ENCODE data around the gene LRRC73. TPM values are rescaled to one million over a fixed set of nuclear protein-coding genes. Genes with fewer than 3 reads are reported as not detected.

Gene LRRC73
- total and polyA plus RNA-seq, 4 donors: 0.08 to 0.99 (median 0.10) TPM; not detected in 1

GRCh38 chr6:43516697-43517504 is 6.8 kb upstream of the LRRC73 start, which contains the start of the genes POLR1C and YIPF3 (continued):
- TF ChIP-seq, protein P1, sequence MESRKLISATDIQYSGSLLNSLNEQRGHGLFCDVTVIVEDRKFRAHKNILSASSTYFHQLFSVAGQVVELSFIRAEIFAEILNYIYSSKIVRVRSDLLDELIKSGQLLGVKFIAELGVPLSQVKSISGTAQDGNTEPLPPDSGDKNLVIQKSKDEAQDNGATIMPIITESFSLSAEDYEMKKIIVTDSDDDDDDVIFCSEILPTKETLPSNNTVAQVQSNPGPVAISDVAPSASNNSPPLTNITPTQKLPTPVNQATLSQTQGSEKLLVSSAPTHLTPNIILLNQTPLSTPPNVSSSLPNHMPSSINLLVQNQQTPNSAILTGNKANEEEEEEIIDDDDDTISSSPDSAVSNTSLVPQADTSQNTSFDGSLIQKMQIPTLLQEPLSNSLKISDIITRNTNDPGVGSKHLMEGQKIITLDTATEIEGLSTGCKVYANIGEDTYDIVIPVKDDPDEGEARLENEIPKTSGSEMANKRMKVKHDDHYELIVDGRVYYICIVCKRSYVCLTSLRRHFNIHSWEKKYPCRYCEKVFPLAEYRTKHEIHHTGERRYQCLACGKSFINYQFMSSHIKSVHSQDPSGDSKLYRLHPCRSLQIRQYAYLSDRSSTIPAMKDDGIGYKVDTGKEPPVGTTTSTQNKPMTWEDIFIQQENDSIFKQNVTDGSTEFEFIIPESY (IDR thresholded peaks at IDR 0.05): peak; percentile 99

DNA sequence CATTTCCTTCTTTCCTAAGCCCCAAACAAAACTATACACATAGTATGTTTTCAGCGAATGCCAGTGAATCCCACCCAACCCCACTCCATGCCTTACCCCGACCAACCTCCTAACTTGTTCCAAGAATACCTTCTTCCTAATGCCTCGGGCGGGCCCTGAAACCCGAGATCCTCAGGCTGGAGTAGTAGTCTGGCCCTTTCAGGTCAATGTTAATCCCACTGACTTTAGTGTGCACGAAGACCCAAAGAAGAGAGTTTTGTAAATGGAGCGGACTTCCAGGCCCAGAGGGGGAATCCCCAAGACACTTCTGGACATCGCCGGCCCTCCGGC is 6.2 kb upstream of the LRRC73 start:
- H3K4me1 ChIP-seq (ENCODE audit: control insufficient read depth in 4 of 4, insufficient read depth in 4 of 4, low read length in 3 of 4): peaks cover 6 to 30% (median 22%) of the 10 kb centered on the region in 4 donors
- H3K27ac ChIP-seq (ENCODE audit: low read depth in 1 of 2, low read length in 2 of 2): peak overlapping the region; percentile 67 to 80
- H3K9ac ChIP-seq (ENCODE audit: low read depth in 1 of 2, low read length in 2 of 2): peak overlapping the region; percentile 92 to 97
- TF ChIP-seq, protein P1 (IDR thresholded peaks at IDR 0.05): no peak
- TF ChIP-seq SP1 (IDR thresholded peaks at IDR 0.05) (no peak), FOXA1 (IDR thresholded peaks at IDR 0.05) (no peak), NR2F2 (IDR thresholded peaks at IDR 0.05) (no peak), RXRA (IDR thresholded peaks at IDR 0.05) (no peak), TAF1 (conservative IDR thresholded peaks at IDR 0.05) (no peak), YY1 (IDR thresholded peaks at IDR 0.05) (no peak), FOXA2 (IDR thresholded peaks at IDR 0.05) (no peak), RAD21 (IDR thresholded peaks at IDR 0.05) (no peak), HNF4A (conservative IDR thresholded peaks at IDR 0.05) (no peak), CTCF (IDR thresholded peaks at IDR 0.05; ENCODE audit: low read depth, low read length, missing input control) (no peak), JUND (IDR thresholded peaks at IDR 0.05) (no peak)
- TF ChIP-seq, protein P2, sequence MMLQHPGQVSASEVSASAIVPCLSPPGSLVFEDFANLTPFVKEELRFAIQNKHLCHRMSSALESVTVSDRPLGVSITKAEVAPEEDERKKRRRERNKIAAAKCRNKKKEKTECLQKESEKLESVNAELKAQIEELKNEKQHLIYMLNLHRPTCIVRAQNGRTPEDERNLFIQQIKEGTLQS (IDR thresholded peaks at IDR 0.05): no peak
- TF ChIP-seq, protein P3, sequence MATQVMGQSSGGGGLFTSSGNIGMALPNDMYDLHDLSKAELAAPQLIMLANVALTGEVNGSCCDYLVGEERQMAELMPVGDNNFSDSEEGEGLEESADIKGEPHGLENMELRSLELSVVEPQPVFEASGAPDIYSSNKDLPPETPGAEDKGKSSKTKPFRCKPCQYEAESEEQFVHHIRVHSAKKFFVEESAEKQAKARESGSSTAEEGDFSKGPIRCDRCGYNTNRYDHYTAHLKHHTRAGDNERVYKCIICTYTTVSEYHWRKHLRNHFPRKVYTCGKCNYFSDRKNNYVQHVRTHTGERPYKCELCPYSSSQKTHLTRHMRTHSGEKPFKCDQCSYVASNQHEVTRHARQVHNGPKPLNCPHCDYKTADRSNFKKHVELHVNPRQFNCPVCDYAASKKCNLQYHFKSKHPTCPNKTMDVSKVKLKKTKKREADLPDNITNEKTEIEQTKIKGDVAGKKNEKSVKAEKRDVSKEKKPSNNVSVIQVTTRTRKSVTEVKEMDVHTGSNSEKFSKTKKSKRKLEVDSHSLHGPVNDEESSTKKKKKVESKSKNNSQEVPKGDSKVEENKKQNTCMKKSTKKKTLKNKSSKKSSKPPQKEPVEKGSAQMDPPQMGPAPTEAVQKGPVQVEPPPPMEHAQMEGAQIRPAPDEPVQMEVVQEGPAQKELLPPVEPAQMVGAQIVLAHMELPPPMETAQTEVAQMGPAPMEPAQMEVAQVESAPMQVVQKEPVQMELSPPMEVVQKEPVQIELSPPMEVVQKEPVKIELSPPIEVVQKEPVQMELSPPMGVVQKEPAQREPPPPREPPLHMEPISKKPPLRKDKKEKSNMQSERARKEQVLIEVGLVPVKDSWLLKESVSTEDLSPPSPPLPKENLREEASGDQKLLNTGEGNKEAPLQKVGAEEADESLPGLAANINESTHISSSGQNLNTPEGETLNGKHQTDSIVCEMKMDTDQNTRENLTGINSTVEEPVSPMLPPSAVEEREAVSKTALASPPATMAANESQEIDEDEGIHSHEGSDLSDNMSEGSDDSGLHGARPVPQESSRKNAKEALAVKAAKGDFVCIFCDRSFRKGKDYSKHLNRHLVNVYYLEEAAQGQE (IDR thresholded peaks at IDR 0.05): no peak
- TF ChIP-seq, protein P4, sequence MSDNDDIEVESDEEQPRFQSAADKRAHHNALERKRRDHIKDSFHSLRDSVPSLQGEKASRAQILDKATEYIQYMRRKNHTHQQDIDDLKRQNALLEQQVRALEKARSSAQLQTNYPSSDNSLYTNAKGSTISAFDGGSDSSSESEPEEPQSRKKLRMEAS (IDR thresholded peaks at IDR 0.05): no peak
- H3K9me3 ChIP-seq (ENCODE audit: control insufficient read depth in 4 of 4, low read length in 3 of 4): no peaks in the 10 kb centered on the region
- DNase-seq (ENCODE audit: low spot score): no peak
- H3K27me3 ChIP-seq (ENCODE audit: control insufficient read depth in 4 of 4, insufficient read depth in 4 of 4, low read length in 3 of 4): no peaks in the 10 kb centered on the region
- WGBS: under 1% methylated on average over 10 of the region's 10 CpGs
- H3K36me3 ChIP-seq (ENCODE audit: control insufficient read depth in 4 of 4, insufficient read depth in 3 of 4, low read depth in 1 of 4, low read length in 3 of 4): peaks cover 7 to 45% (median 35%) of the 10 kb centered on the region in 4 donors
- peak overlapping the region; percentile 92 to 100 (median 99) for H3K4me3 ChIP-seq (ENCODE audit: low read depth in 1 of 3, low read length in 3 of 3)

All from liver (tissue), 9 donors.